SU-DHL-6 (cell line): ENCODE data around the gene PLA2G6.

Experiments
- H2AFZ ChIP-seq: fragments of 200-600 bp; sonication (generic); 2 replicates; pipeline ENCODE4 v1.6.1; 2014; ENCODE audit warnings: low read depth, mild to moderate bottlenecking, moderate library complexity, mixed read lengths, antibody characterized with exemption, low read length; ENCODE audit not compliant: severe bottlenecking
- H3F3A ChIP-seq: fragments of 200-600 bp; shearing (Covaris generic); 2 replicates; pipeline ENCODE4 v1.6.0; 2016; ENCODE audit warnings: antibody characterized with exemption, mild to moderate bottlenecking; ENCODE audit not compliant: insufficient read depth
- H3K27ac ChIP-seq: fragments of 200-600 bp; sonication (generic); 2 replicates; pipeline ENCODE4 v1.5.1; 2016; ENCODE audit warnings: low read depth, mild to moderate bottlenecking, low read length, moderate library complexity, mixed read lengths
- H3K27me3 ChIP-seq: fragments of 200-600 bp; sonication (generic), shearing (Covaris generic); 2 replicates; pipeline ENCODE4 v1.6.0; 2014; ENCODE audit warnings: mild to moderate bottlenecking, low read length
- H3K36me3 ChIP-seq: fragments of 200-600 bp; sonication (generic); 2 replicates; pipeline ENCODE4 v1.6.1; 2014; ENCODE audit warnings: mild to moderate bottlenecking, low read length, mixed read lengths
- H3K4me2 ChIP-seq: fragments of 300-600, 200-600 bp; shearing (Covaris generic), sonication (generic); 2 replicates; pipeline ENCODE4 v1.6.0; 2014; ENCODE audit warnings: low read length, low read depth, mild to moderate bottlenecking; ENCODE audit not compliant: poor library complexity, severe bottlenecking
- H3K4me3 ChIP-seq: fragments of 200-600 bp; sonication (generic); 2 replicates; pipeline ENCODE4 v1.5.1; 2014; ENCODE audit warnings: antibody characterized with exemption, low read length, mild to moderate bottlenecking, mixed read lengths; ENCODE audit not compliant: insufficient read depth, poor library complexity, severe bottlenecking
- H3K79me2 ChIP-seq: fragments of 200-600 bp; sonication (generic); 2 replicates; pipeline ENCODE4 v1.6.1; 2014; ENCODE audit warnings: mild to moderate bottlenecking, low read length, moderate library complexity; ENCODE audit not compliant: insufficient read depth
- H3K9ac ChIP-seq: fragments of 200-600 bp; sonication (generic); 2 replicates; pipeline ENCODE4 v1.7.0; 2014; ENCODE audit warnings: mild to moderate bottlenecking, low read length
- H3K9me2 ChIP-seq: fragments of 200-600 bp; sonication (generic); replicated peaks from 2 replicates; pipeline ENCODE4 v1.6.1; 2014; ENCODE audit warnings: low read length; ENCODE audit not compliant: insufficient read depth
- H3K9me3 ChIP-seq: fragments of 200-600 bp; sonication (generic); 2 replicates; pipeline ENCODE4 v1.6.1; 2014; ENCODE audit warnings: low read length, mixed read lengths; ENCODE audit not compliant: insufficient read depth
- H4K20me1 ChIP-seq: fragments of 200-600 bp; sonication (generic); 2 replicates; pipeline ENCODE4 v1.6.1; 2014; ENCODE audit warnings: low read depth, mild to moderate bottlenecking, antibody characterized with exemption, low read length, moderate library complexity, mixed read lengths
- CTCF ChIP-seq: fragments of 200-600 bp; sonication (generic); IDR thresholded peaks from one replicate; pipeline ENCODE4 v1.5.1; 2017; ENCODE audit warnings: antibody characterized with exemption, mild to moderate bottlenecking, low read length, moderate library complexity; ENCODE audit not compliant: insufficient read depth, poor library complexity, severe bottlenecking
- EZH2phosphoT487 ChIP-seq: fragments of 200-600 bp; sonication (generic), shearing (Covaris generic); conservative IDR thresholded peaks from 2 replicates; pipeline ENCODE4 v1.6.1; 2018; ENCODE audit warnings: mild to moderate bottlenecking, antibody characterized with exemption, low read length, moderate library complexity, mixed read lengths

Gene PLA2G6

DNA sequence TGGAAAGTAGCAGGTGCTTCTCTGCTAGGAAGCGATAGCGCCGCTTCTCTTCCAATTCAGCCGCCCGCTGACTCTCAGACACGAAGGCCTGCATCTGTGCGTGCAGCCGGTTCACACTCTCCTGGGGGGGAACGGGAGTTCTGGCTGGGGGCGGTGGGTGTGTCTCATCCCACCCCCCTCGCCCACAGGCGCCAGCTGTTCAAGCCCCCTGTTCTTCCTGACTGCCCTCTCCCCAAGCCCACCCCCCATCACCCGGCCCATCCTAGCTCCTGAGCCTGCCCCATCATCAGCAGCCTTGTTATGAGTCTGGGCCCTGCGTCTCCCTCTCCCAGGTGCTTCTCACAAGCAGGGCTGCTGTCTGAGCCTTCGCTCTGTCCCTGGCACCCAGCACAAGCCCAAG is 84.6 kb downstream of the PLA2G6 start:
- Histone ChIP-seq H3K9ac (no peak overlapping the region), H3K4me3 (no peak overlapping the region), H3K27me3 (no peaks in the 10 kb centered on the region), H3K27ac (no peak overlapping the region), H3K36me3 (no peaks in the 10 kb centered on the region), H4K20me1 (no peaks in the 10 kb centered on the region), H3K9me2 (no peaks in the 10 kb centered on the region), H3K79me2 (no peaks in the 10 kb centered on the region), H3F3A (no peaks in the 10 kb centered on the region), H2AFZ (no peak overlapping the region), H3K9me3 (no peaks in the 10 kb centered on the region), H3K4me2 (no peak overlapping the region)
- TF ChIP-seq EZH2phosphoT487: no peak

DNA sequence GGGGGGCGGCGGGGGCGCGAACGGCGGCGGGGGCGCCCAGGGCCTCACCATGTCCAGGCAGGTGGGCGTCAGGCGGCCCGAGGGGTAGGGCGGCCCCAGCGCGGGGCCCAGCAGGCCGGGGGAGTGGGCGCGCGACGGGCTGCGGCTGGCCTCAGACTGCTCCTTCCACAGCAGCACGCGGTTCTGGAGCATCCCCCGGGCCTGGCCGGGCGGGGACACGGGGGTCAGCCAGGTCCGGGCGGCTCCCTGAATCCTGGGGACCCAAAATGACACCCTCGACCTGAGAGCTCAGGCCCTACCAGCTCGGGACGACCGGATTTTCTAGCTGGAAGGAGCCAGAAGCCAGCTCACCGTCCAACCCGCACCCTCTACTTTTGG is 92.2 kb downstream of the PLA2G6 start:
- H3K9me3 ChIP-seq: no peaks in the 10 kb centered on the region
- no peak overlapping the region for H3K4me2 ChIP-seq
- H3K36me3 ChIP-seq: no peaks in the 10 kb centered on the region
- H3K9ac ChIP-seq: no peak overlapping the region
- H3K4me3 ChIP-seq: no peak overlapping the region
- no peaks in the 10 kb centered on the region for H4K20me1 ChIP-seq
- H2AFZ ChIP-seq: no peak overlapping the region
- no peaks in the 10 kb centered on the region for H3K27me3 ChIP-seq
- no peaks in the 10 kb centered on the region for H3K79me2 ChIP-seq
- H3F3A ChIP-seq: no peaks in the 10 kb centered on the region
- TF ChIP-seq EZH2phosphoT487: no peak
- no peak for TF ChIP-seq CTCF
- no peak overlapping the region for H3K27ac ChIP-seq
- H3K9me2 ChIP-seq: no peaks in the 10 kb centered on the region

DNA sequence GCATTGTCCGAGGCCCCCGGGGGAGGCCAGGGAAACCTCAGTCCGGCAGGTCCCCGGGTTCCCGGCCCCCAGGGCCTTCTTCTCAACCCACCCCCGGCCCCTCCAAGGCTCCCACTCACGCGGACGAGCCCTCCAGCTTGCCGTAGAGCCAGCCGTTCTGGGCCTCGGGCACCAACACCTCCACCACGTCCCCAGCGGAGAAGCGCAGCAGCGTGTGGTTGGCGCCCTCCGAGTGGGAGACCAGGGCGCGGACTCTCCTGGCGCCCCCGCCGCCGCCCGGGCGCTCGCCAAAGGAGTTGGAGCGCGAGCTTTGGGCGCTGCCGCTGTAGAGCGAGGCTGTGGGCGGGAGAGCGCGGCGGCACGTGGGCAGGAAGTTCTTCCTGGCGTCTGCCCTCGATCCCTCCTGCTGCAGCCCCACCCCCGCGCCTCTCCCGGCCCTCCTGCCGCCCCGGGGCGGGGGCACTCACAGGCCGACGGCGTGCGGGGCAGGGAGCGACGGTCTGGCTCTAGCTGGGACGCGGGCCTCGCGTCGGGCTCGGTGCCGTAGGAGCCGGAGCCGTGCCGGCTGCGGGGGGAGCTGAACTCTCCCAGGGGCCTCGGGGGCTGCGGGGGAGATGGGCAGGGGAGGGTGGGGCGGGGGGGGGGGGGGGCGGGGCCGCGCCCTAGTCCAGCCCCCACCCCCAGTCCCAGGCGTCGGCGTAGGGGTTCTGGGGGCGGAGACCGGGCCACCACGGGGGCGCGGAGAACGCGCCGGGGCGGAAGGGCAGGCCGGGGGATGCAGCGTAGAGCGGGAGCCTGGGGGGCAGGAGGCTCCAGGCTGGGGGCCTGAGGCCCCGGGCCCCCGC is 92.8 kb downstream of the PLA2G6 start:
- Histone ChIP-seq H2AFZ (no peak overlapping the region), H3K79me2 (no peaks in the 10 kb centered on the region), H3F3A (no peaks in the 10 kb centered on the region), H3K9ac (no peak overlapping the region), H3K4me2 (no peak overlapping the region), H3K27ac (no peak overlapping the region), H3K27me3 (no peaks in the 10 kb centered on the region), H4K20me1 (no peaks in the 10 kb centered on the region), H3K9me2 (no peaks in the 10 kb centered on the region), H3K9me3 (no peaks in the 10 kb centered on the region), H3K4me3 (no peak overlapping the region), H3K36me3 (no peaks in the 10 kb centered on the region)
- no peak for TF ChIP-seq CTCF
- no peak for TF ChIP-seq EZH2phosphoT487

DNA sequence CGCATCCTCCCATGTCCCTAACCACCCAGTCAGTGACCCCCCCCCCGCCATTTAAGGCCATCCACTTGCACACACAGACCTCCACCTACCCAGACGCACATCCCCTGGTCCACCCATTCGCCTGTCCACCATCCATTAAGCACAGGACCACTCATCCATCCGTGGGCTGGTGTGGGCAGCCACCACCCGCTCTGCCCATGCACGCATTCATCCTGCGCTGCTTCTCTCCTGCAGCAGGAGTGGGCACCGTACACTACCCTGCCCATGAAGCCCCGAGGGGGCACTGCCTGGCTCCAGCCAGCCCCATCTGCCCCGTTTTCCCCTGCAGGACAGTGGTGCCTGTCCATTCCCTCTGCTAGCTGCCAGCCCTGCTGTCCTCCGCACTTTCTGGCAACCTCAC is 93.8 kb downstream of the PLA2G6 start:
- H2AFZ ChIP-seq: no peak overlapping the region
- H3K9me2 ChIP-seq: no peaks in the 10 kb centered on the region
- no peaks in the 10 kb centered on the region for H3K36me3 ChIP-seq
- no peaks in the 10 kb centered on the region for H3K27me3 ChIP-seq
- H3F3A ChIP-seq: no peaks in the 10 kb centered on the region
- no peak overlapping the region for H3K9ac ChIP-seq
- TF ChIP-seq EZH2phosphoT487 (no peak), CTCF (no peak)
- no peak overlapping the region for H3K4me3 ChIP-seq
- H3K27ac ChIP-seq: no peak overlapping the region
- H4K20me1 ChIP-seq: no peaks in the 10 kb centered on the region
- H3K4me2 ChIP-seq: no peak overlapping the region
- H3K9me3 ChIP-seq: no peaks in the 10 kb centered on the region
- no peaks in the 10 kb centered on the region for H3K79me2 ChIP-seq
